SK-N-SH (cell line): ENCODE data around the gene ZDHHC6.

Experiments used
- CHD2 ChIP-seq: fragments of 150-350 bp; IDR thresholded peaks from 2 replicates; pipeline ENCODE4 v1.6.1; 2018; ENCODE audit warnings: low read length; ENCODE audit not compliant: partially characterized antibody
- ELF1 ChIP-seq: IDR thresholded peaks from 2 replicates; pipeline ENCODE4 v1.4.0; 2012
- FOXM1 ChIP-seq: IDR thresholded peaks from 2 replicates; pipeline ENCODE4 v1.4.0; 2012; ENCODE audit warnings: low read depth, mild to moderate bottlenecking
- JUND ChIP-seq: IDR thresholded peaks from 2 replicates; pipeline ENCODE4 v1.4.0; 2012
- POLR2AphosphoS5 ChIP-seq: IDR thresholded peaks from 2 replicates; pipeline ENCODE4 v1.6.1; 2012; ENCODE audit warnings: low read depth, low read length
- RCOR1 ChIP-seq: fragments of 150-350 bp; IDR thresholded peaks from 2 replicates; pipeline ENCODE4 v1.6.1; 2017; ENCODE audit warnings: antibody characterized with exemption, low read length
- SIN3A ChIP-seq: IDR thresholded peaks from 2 replicates; pipeline ENCODE4 v1.6.1; 2012; ENCODE audit warnings: low read depth, mild to moderate bottlenecking, low read length, moderate library complexity, borderline replicate concordance
- TEAD4 ChIP-seq: IDR thresholded peaks from 2 replicates; pipeline ENCODE4 v1.4.0; 2012; ENCODE audit warnings: mild to moderate bottlenecking, borderline replicate concordance; ENCODE audit not compliant: insufficient read depth
- YY1 ChIP-seq: IDR thresholded peaks from 2 replicates; pipeline ENCODE4 v1.4.0; 2012; ENCODE audit warnings: low read depth, mild to moderate bottlenecking
- TF ChIP-seq, protein P1 (sequence below): fragments of 200-600 bp; sonication (generic); IDR thresholded peaks from 2 replicates; pipeline ENCODE4 v1.6.1; 2017; ENCODE audit warnings: antibody characterized with exemption, mild to moderate bottlenecking, moderate library complexity
- TF ChIP-seq, protein P2 (sequence below): IDR thresholded peaks from 2 replicates; pipeline ENCODE4 v1.4.0; 2012; ENCODE audit warnings: low read depth, borderline replicate concordance
- TF ChIP-seq, protein P3 (sequence below): fragments of 150-350 bp; IDR thresholded peaks from 2 replicates; pipeline ENCODE4 v1.6.1; 2017; ENCODE audit warnings: antibody characterized with exemption, low read length, low read depth, borderline replicate concordance

DNA sequence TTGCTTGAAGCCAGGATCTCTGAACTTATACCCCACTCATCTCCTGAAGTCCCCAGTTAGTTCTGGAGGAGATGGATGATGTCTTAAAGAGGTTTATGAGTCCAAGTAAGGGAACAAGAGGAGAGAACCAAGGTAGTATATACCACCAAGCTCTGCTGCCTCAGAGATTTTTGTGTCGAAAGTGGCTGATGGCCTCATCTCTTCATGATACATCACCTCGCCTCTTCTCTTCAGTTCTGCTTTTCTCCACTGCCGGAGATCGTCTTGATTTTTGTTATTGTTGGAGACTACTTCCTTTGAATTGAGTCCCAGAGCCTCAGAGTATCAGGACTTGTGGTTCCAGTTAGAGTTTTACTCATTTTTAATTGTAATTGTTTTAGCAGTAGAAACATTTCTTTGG lies 2.2 kb upstream of the ZDHHC6 start:
- TF ChIP-seq RCOR1 (no peak), SIN3A (no peak), TEAD4 (no peak), JUND (no peak), ELF1 (no peak), YY1 (no peak), CHD2 (no peak), POLR2AphosphoS5 (no peak), FOXM1 (no peak)
- TF ChIP-seq, protein P1, sequence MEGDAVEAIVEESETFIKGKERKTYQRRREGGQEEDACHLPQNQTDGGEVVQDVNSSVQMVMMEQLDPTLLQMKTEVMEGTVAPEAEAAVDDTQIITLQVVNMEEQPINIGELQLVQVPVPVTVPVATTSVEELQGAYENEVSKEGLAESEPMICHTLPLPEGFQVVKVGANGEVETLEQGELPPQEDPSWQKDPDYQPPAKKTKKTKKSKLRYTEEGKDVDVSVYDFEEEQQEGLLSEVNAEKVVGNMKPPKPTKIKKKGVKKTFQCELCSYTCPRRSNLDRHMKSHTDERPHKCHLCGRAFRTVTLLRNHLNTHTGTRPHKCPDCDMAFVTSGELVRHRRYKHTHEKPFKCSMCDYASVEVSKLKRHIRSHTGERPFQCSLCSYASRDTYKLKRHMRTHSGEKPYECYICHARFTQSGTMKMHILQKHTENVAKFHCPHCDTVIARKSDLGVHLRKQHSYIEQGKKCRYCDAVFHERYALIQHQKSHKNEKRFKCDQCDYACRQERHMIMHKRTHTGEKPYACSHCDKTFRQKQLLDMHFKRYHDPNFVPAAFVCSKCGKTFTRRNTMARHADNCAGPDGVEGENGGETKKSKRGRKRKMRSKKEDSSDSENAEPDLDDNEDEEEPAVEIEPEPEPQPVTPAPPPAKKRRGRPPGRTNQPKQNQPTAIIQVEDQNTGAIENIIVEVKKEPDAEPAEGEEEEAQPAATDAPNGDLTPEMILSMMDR, result no peak
- TF ChIP-seq, protein P2, sequence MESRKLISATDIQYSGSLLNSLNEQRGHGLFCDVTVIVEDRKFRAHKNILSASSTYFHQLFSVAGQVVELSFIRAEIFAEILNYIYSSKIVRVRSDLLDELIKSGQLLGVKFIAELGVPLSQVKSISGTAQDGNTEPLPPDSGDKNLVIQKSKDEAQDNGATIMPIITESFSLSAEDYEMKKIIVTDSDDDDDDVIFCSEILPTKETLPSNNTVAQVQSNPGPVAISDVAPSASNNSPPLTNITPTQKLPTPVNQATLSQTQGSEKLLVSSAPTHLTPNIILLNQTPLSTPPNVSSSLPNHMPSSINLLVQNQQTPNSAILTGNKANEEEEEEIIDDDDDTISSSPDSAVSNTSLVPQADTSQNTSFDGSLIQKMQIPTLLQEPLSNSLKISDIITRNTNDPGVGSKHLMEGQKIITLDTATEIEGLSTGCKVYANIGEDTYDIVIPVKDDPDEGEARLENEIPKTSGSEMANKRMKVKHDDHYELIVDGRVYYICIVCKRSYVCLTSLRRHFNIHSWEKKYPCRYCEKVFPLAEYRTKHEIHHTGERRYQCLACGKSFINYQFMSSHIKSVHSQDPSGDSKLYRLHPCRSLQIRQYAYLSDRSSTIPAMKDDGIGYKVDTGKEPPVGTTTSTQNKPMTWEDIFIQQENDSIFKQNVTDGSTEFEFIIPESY, result no peak
- TF ChIP-seq, protein P3, sequence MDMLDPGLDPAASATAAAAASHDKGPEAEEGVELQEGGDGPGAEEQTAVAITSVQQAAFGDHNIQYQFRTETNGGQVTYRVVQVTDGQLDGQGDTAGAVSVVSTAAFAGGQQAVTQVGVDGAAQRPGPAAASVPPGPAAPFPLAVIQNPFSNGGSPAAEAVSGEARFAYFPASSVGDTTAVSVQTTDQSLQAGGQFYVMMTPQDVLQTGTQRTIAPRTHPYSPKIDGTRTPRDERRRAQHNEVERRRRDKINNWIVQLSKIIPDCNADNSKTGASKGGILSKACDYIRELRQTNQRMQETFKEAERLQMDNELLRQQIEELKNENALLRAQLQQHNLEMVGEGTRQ, result no peak
